ENCODE results near the gene PIP5KL1.

- no peak for TF ChIP-seq NFRKB (IDR thresholded peaks at IDR 0.05)
- TF ChIP-seq FOXA1 (IDR thresholded peaks at IDR 0.05), result no peak
- TF ChIP-seq ELF4 (IDR thresholded peaks at IDR 0.05), result no peak
- no peak for TF ChIP-seq FOXM1 (IDR thresholded peaks at IDR 0.05; ENCODE audit: borderline replicate concordance)
- no peak for TF ChIP-seq FOXK2 (IDR thresholded peaks at IDR 0.05)
- no peak for TF ChIP-seq SP1 (IDR thresholded peaks at IDR 0.05)
- no peak for TF ChIP-seq ARNT (IDR thresholded peaks at IDR 0.05)
- TF ChIP-seq SUZ12 (IDR thresholded peaks at IDR 0.05), result no peak
- no peak for TF ChIP-seq BHLHE40 (IDR thresholded peaks at IDR 0.05; ENCODE audit: borderline replicate concordance)
- no peak for TF ChIP-seq ZNF384 (IDR thresholded peaks at IDR 0.05)
- no peak for TF ChIP-seq LEF1 (IDR thresholded peaks at IDR 0.05; ENCODE audit: borderline replicate concordance)
These were observed 20.7 kb downstream of the PIP5KL1 start for GRCh38 chr9:127909839-127910273.
